NB4 (cell line): Measurements from ENCODE around the gene RAE1.

ENCODE experiments used
- CTCF ChIP-seq: IDR thresholded peaks from one replicate; pipeline ENCODE4 v1.5.1; 2012; ENCODE audit warnings: low read depth, low read length
- POLR2A ChIP-seq: IDR thresholded peaks from 2 replicates; pipeline ENCODE4 v1.6.1; 2011; ENCODE audit warnings: mild to moderate bottlenecking; ENCODE audit not compliant: insufficient read length; ENCODE audit errors: extremely low read depth

GRCh38 chr20:57414867-57415592, 64.0 kb downstream of the RAE1 start:
- TF ChIP-seq CTCF: no peak
- no peak for TF ChIP-seq POLR2A
